ENCODE data around the gene ARFGAP1. TPM values are rescaled to one million over a fixed set of nuclear protein-coding genes. Genes with fewer than 3 reads are reported as not detected.

Gene ARFGAP1
- total and polyA plus RNA-seq, 2 experiments from 2014 or later, result 41.5 to 95.5 TPM

DNA sequence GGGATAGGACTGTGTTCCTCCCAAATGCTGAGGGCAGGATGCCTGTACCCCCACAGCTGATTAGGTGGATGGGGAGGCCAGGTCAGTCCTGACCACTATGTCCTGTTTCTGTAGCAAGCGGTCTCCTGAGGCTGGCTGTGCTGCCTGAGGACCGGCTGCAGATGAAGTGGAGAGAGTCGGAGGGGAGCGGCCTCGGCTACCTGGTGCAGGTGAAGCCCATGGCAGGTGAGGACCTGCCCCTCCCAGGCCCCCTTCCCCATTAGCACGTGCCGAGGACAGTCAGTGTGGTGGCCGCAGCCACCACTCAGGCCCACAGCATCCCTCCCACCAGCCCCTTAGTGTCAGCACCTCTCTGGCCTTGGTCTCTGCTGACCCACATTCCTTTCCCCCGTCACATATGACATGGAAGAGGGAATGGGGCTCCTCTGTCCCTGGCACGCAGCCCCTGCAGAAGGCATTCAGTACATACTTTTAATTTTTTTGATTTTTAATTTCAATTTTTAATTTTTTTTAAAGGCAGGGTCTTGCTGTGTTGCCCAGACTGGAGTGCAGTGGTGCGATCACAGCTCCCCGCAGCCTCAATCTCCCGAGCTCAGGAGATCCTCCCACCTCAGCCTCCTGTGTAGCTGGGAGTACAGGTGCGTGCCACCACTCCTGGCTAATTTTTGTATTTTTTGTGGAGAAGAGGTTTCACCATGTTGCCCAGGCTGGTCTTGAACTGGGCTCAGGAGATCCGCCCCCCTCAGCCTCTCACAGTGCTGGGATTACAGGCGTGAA lies 25.4 kb downstream of the ARFGAP1 start:
- Mint-ChIP-seq H3K4me3 (no peak overlapping the region), H3K9me3 (no peaks in the 10 kb centered on the region), H3K27ac (no peak overlapping the region), H3K36me3 (ENCODE audit: low read depth) (no peaks in the 10 kb centered on the region), H3K27me3 (ENCODE audit: insufficient read depth, low read depth, poor library complexity) (peaks cover 20% of the 10 kb centered on the region), H3K4me1 (peaks cover 16% of the 10 kb centered on the region)
- no peaks in the 10 kb centered on the region for H3K79me2 ChIP-seq (replicated peaks; ENCODE audit: insufficient read depth)
- no peak overlapping the region for H3K27ac ChIP-seq (ENCODE audit: low read depth)
- no peaks in the 10 kb centered on the region for H4K20me1 ChIP-seq (replicated peaks; ENCODE audit: insufficient read depth)
- DNase-seq (ENCODE audit: low spot score) (no peak), ATAC-seq (no peak)
- TF ChIP-seq ETS1 (IDR thresholded peaks at IDR 0.05), result no peak
- no peak for TF ChIP-seq POLR2AphosphoS5 (IDR thresholded peaks at IDR 0.05; ENCODE audit: low read depth)
- TF ChIP-seq, protein P1, sequence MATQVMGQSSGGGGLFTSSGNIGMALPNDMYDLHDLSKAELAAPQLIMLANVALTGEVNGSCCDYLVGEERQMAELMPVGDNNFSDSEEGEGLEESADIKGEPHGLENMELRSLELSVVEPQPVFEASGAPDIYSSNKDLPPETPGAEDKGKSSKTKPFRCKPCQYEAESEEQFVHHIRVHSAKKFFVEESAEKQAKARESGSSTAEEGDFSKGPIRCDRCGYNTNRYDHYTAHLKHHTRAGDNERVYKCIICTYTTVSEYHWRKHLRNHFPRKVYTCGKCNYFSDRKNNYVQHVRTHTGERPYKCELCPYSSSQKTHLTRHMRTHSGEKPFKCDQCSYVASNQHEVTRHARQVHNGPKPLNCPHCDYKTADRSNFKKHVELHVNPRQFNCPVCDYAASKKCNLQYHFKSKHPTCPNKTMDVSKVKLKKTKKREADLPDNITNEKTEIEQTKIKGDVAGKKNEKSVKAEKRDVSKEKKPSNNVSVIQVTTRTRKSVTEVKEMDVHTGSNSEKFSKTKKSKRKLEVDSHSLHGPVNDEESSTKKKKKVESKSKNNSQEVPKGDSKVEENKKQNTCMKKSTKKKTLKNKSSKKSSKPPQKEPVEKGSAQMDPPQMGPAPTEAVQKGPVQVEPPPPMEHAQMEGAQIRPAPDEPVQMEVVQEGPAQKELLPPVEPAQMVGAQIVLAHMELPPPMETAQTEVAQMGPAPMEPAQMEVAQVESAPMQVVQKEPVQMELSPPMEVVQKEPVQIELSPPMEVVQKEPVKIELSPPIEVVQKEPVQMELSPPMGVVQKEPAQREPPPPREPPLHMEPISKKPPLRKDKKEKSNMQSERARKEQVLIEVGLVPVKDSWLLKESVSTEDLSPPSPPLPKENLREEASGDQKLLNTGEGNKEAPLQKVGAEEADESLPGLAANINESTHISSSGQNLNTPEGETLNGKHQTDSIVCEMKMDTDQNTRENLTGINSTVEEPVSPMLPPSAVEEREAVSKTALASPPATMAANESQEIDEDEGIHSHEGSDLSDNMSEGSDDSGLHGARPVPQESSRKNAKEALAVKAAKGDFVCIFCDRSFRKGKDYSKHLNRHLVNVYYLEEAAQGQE (IDR thresholded peaks at IDR 0.05; ENCODE audit: unreplicated experiment), result no peak
- no peak for TF ChIP-seq EZH2 (IDR thresholded peaks at IDR 0.05; ENCODE audit: low read depth, unreplicated experiment)
- TF ChIP-seq ZNF462 (CRISPR knock-in tag; IDR thresholded peaks at IDR 0.05), result no peak
- TF ChIP-seq CTCF (conservative IDR thresholded peaks at IDR 0.05; ENCODE audit: low read depth in 2 of 2), result no peak
- no peak for TF ChIP-seq NANOG (IDR thresholded peaks at IDR 0.05; ENCODE audit: borderline replicate concordance)
- TF ChIP-seq CREB1 (CRISPR knock-in tag; IDR thresholded peaks at IDR 0.05; ENCODE audit: low read depth), result no peak
- TF ChIP-seq STAT1 (IDR thresholded peaks at IDR 0.05; ENCODE audit: unreplicated experiment), result no peak
- no peak for TF ChIP-seq JUNB (IDR thresholded peaks at IDR 0.05; ENCODE audit: unreplicated experiment)
- no peak for TF ChIP-seq EZH2phosphoT487 (IDR thresholded peaks at IDR 0.05; ENCODE audit: unreplicated experiment)
- TF ChIP-seq ZNF331 (CRISPR knock-in tag; IDR thresholded peaks at IDR 0.05; ENCODE audit: low read depth), result no peak
- no peak for TF ChIP-seq ZNF114 (CRISPR knock-in tag; IDR thresholded peaks at IDR 0.05)
- H2AFZ ChIP-seq, result no peak overlapping the region
- no peak overlapping the region for H3K4me3 ChIP-seq
- H3K9me2 ChIP-seq (ENCODE audit: insufficient read depth), result no peaks in the 10 kb centered on the region
- H3K4me2 ChIP-seq, result no peak overlapping the region
- no peaks in the 10 kb centered on the region for H3K36me3 ChIP-seq (ENCODE audit: insufficient read depth)
- H3K4me1 ChIP-seq (ENCODE audit: insufficient read depth), result peaks cover 16% of the 10 kb centered on the region
- H3F3A ChIP-seq (replicated peaks; ENCODE audit: low read depth), result no peaks in the 10 kb centered on the region
- H3K27me3 ChIP-seq (ENCODE audit: insufficient read depth), result no peaks in the 10 kb centered on the region
